ENCODE data around the gene NAALADL1.

Gene NAALADL1

GRCh38 chr11:65087827-65088226, 29.5 kb upstream of the NAALADL1 start:
- Histone ChIP-seq H3K27ac (ENCODE audit: insufficient read depth in 1 of 2, low read depth in 1 of 2, low read length in 2 of 2, poor library complexity in 1 of 2, severe bottlenecking in 2 of 2) (no peak overlapping the region), H3K9me3 (ENCODE audit: control extremely low read depth in 1 of 5, control insufficient read depth in 4 of 5, insufficient read depth in 2 of 5, low read depth in 1 of 5, low read length in 4 of 5) (no peaks in the 10 kb centered on the region), H3K4me1 (ENCODE audit: control extremely low read depth in 1 of 4, control insufficient read depth in 4 of 4, insufficient read depth in 4 of 4, low read length in 3 of 4) (peaks cover 7 to 22% (median 21%) of the 10 kb centered on the region in 4 experiments), H3K27me3 (replicated peaks in 2 of 5; ENCODE audit: control insufficient read depth in 4 of 5, insufficient read depth in 5 of 5, low read length in 4 of 5) (no peaks in the 10 kb centered on the region), H3K4me3 (ENCODE audit: control insufficient read depth in 1 of 7, extremely low read depth in 1 of 7, insufficient read depth in 4 of 7, low read depth in 2 of 7, low read length in 6 of 7) (no peak overlapping the region), H3K36me3 (ENCODE audit: control insufficient read depth in 4 of 4, insufficient read depth in 4 of 4, low read length in 3 of 4) (peaks cover 4 to 47% (median 35%) of the 10 kb centered on the region in 4 experiments)
- POLR2A ChIA-PET = no interaction called here
- 96% methylated on average over 14 of the region's 15 CpGs for WGBS (ENCODE audit: insufficient coverage)
- CTCF ChIA-PET = no interaction called here
- no peak for DNase-seq

- H3K27ac ChIP-seq (ENCODE audit: insufficient read depth in 1 of 2, low read depth in 1 of 2, low read length in 2 of 2, poor library complexity in 1 of 2, severe bottlenecking in 2 of 2) = no peak overlapping the region
- H3K9me3 ChIP-seq (ENCODE audit: control extremely low read depth in 1 of 5, control insufficient read depth in 4 of 5, insufficient read depth in 2 of 5, low read depth in 1 of 5, low read length in 4 of 5) = no peaks in the 10 kb centered on the region
- H3K27me3 ChIP-seq (replicated peaks in 2 of 5; ENCODE audit: control insufficient read depth in 4 of 5, insufficient read depth in 5 of 5, low read length in 4 of 5) = no peaks in the 10 kb centered on the region
- ChIA-PET CTCF (no interaction called here), POLR2A (interaction anchor here (1.4 kb wide), 1 partner anchor 8 kb away, joined by 5 read pairs; the partner anchor contains the start of gene VPS51)
- no peak overlapping the region for H3K4me3 ChIP-seq (ENCODE audit: control insufficient read depth in 1 of 7, extremely low read depth in 1 of 7, insufficient read depth in 4 of 7, low read depth in 2 of 7, low read length in 6 of 7)
- DNase-seq = no peak
- peaks cover 10 to 26% (median 23%) of the 10 kb centered on the region in 4 experiments for H3K4me1 ChIP-seq (ENCODE audit: control extremely low read depth in 1 of 4, control insufficient read depth in 4 of 4, insufficient read depth in 4 of 4, low read length in 3 of 4)
- WGBS (ENCODE audit: insufficient coverage) = 97% methylated on average over 10 of the region's 11 CpGs
- peaks cover 4 to 50% (median 35%) of the 10 kb centered on the region in 4 experiments for H3K36me3 ChIP-seq (ENCODE audit: control insufficient read depth in 4 of 4, insufficient read depth in 4 of 4, low read length in 3 of 4)
These were observed 28.9 kb upstream of the NAALADL1 start for GRCh38 chr11:65087216-65087615.

- Histone ChIP-seq H3K9me3 (ENCODE audit: control extremely low read depth in 1 of 5, control insufficient read depth in 4 of 5, insufficient read depth in 2 of 5, low read depth in 1 of 5, low read length in 4 of 5) (no peaks in the 10 kb centered on the region), H3K4me1 (ENCODE audit: control extremely low read depth in 1 of 4, control insufficient read depth in 4 of 4, insufficient read depth in 4 of 4, low read length in 3 of 4) (peaks cover 10 to 30% (median 24%) of the 10 kb centered on the region in 4 experiments), H3K27ac (ENCODE audit: insufficient read depth in 1 of 2, low read depth in 1 of 2, low read length in 2 of 2, poor library complexity in 1 of 2, severe bottlenecking in 2 of 2) (peak overlapping the region in 1 of 2 experiments; percentile 6), H3K36me3 (ENCODE audit: control insufficient read depth in 4 of 4, insufficient read depth in 4 of 4, low read length in 3 of 4) (peaks cover 4 to 50% (median 36%) of the 10 kb centered on the region in 4 experiments), H3K4me3 (ENCODE audit: control insufficient read depth in 1 of 7, extremely low read depth in 1 of 7, insufficient read depth in 4 of 7, low read depth in 2 of 7, low read length in 6 of 7) (no peak overlapping the region), H3K27me3 (replicated peaks in 2 of 5; ENCODE audit: control insufficient read depth in 4 of 5, insufficient read depth in 5 of 5, low read length in 4 of 5) (no peaks in the 10 kb centered on the region)
- no peak for DNase-seq
- POLR2A ChIA-PET = interaction anchor here (1.4 kb wide), 1 partner anchor 9 kb away, joined by 5 read pairs; the partner anchor contains the start of gene VPS51
- CTCF ChIA-PET = interaction anchor here (1.4 kb wide), 1 partner anchor 18 kb away, joined by 5 read pairs; no protein-coding TSS in a partner anchor
- WGBS (ENCODE audit: insufficient coverage) = 100% methylated on average over 5 of the region's 9 CpGs
These were observed 28.5 kb upstream of the NAALADL1 start for GRCh38 chr11:65086809-65087208.

GRCh38 chr11:65085446-65085845, 27.1 kb upstream of the NAALADL1 start:
- Histone ChIP-seq H3K4me3 (ENCODE audit: control insufficient read depth in 1 of 7, extremely low read depth in 1 of 7, insufficient read depth in 4 of 7, low read depth in 2 of 7, low read length in 6 of 7) (no peak overlapping the region), H3K27ac (ENCODE audit: insufficient read depth in 1 of 2, low read depth in 1 of 2, low read length in 2 of 2, poor library complexity in 1 of 2, severe bottlenecking in 2 of 2) (peak overlapping the region in 1 of 2 experiments; percentile 85), H3K4me1 (ENCODE audit: control extremely low read depth in 1 of 4, control insufficient read depth in 4 of 4, insufficient read depth in 4 of 4, low read length in 3 of 4) (peaks cover 10 to 38% (median 24%) of the 10 kb centered on the region in 4 experiments), H3K9me3 (ENCODE audit: control extremely low read depth in 1 of 5, control insufficient read depth in 4 of 5, insufficient read depth in 2 of 5, low read depth in 1 of 5, low read length in 4 of 5) (no peaks in the 10 kb centered on the region), H3K27me3 (replicated peaks in 2 of 5; ENCODE audit: control insufficient read depth in 4 of 5, insufficient read depth in 5 of 5, low read length in 4 of 5) (no peaks in the 10 kb centered on the region), H3K36me3 (ENCODE audit: control insufficient read depth in 4 of 4, insufficient read depth in 4 of 4, low read length in 3 of 4) (peaks cover 4 to 55% (median 37%) of the 10 kb centered on the region in 4 experiments)
- ChIA-PET POLR2A (no interaction called here), CTCF (interaction anchor here (0.7 to 1.4 kb wide), 7 partner anchors 9 to 238 kb away, joined by 3 to 7 read pairs (median 4); partner anchors contain the start of gene TM7SF2)
- 81% methylated on average over 4 of the region's 4 CpGs for WGBS (ENCODE audit: insufficient coverage)
- DNase-seq = no peak

GRCh38 chr11:65084598-65085375, 26.4 kb upstream of the NAALADL1 start:
- Histone ChIP-seq H3K36me3 (ENCODE audit: control insufficient read depth in 4 of 4, insufficient read depth in 4 of 4, low read length in 3 of 4) (peaks cover 4 to 59% (median 41%) of the 10 kb centered on the region in 4 experiments), H3K9me3 (ENCODE audit: control extremely low read depth in 1 of 5, control insufficient read depth in 4 of 5, insufficient read depth in 2 of 5, low read depth in 1 of 5, low read length in 4 of 5) (no peaks in the 10 kb centered on the region), H3K27ac (ENCODE audit: insufficient read depth in 1 of 2, low read depth in 1 of 2, low read length in 2 of 2, poor library complexity in 1 of 2, severe bottlenecking in 2 of 2) (peak overlapping the region; percentile 84 to 85), H3K27me3 (replicated peaks in 2 of 5; ENCODE audit: control insufficient read depth in 4 of 5, insufficient read depth in 5 of 5, low read length in 4 of 5) (no peaks in the 10 kb centered on the region), H3K4me3 (ENCODE audit: control insufficient read depth in 1 of 7, extremely low read depth in 1 of 7, insufficient read depth in 4 of 7, low read depth in 2 of 7, low read length in 6 of 7) (peak overlapping the region; percentile 72 to 94 (median 83)), H3K4me1 (ENCODE audit: control extremely low read depth in 1 of 4, control insufficient read depth in 4 of 4, insufficient read depth in 4 of 4, low read length in 3 of 4) (peaks cover 10 to 38% (median 24%) of the 10 kb centered on the region in 4 experiments)
- no peak for DNase-seq
- 58% methylated on average over 21 of the region's 23 CpGs for WGBS (ENCODE audit: insufficient coverage)
- CTCF ChIA-PET = interaction anchor here (0.7 to 1.4 kb wide), 6 partner anchors 8 to 238 kb away, joined by 3 to 7 read pairs (median 4); partner anchors contain the start of gene TM7SF2
- POLR2A ChIA-PET = no interaction called here

- Histone ChIP-seq H3K9me3 (ENCODE audit: control extremely low read depth in 1 of 5, control insufficient read depth in 4 of 5, insufficient read depth in 2 of 5, low read depth in 1 of 5, low read length in 4 of 5) (no peaks in the 10 kb centered on the region), H3K4me3 (ENCODE audit: control insufficient read depth in 1 of 7, extremely low read depth in 1 of 7, insufficient read depth in 4 of 7, low read depth in 2 of 7, low read length in 6 of 7) (peak within 1 kb of the TSS; percentile 72 to 94 (median 83)), H3K27ac (ENCODE audit: insufficient read depth in 1 of 2, low read depth in 1 of 2, low read length in 2 of 2, poor library complexity in 1 of 2, severe bottlenecking in 2 of 2) (peak within 1 kb of the TSS; percentile 84 to 85), H3K4me1 (ENCODE audit: control extremely low read depth in 1 of 4, control insufficient read depth in 4 of 4, insufficient read depth in 4 of 4, low read length in 3 of 4) (peaks cover 10 to 38% (median 24%) of the 10 kb centered on the region in 4 experiments), H3K27me3 (replicated peaks in 2 of 5; ENCODE audit: control insufficient read depth in 4 of 5, insufficient read depth in 5 of 5, low read length in 4 of 5) (no peaks in the 10 kb centered on the region), H3K36me3 (ENCODE audit: control insufficient read depth in 4 of 4, insufficient read depth in 4 of 4, low read length in 3 of 4) (peaks cover 4 to 59% (median 42%) of the 10 kb centered on the region in 4 experiments)
- DNase-seq = peak; percentile 95 to 98 (median 97)
- ChIA-PET POLR2A (no interaction called here), CTCF (interaction anchor here (1.1 to 1.3 kb wide), 2 partner anchors 11 to 52 kb away, joined by 4 to 6 read pairs; no protein-coding TSS in a partner anchor)
- WGBS (ENCODE audit: insufficient coverage) = 0% methylated on average over 71 of the region's 79 CpGs
These were observed 25.7 kb upstream of the NAALADL1 start, which contains the start of the genes CDCA5 and ZFPL1 for GRCh38 chr11:65083834-65084597. TSS of gene CDCA5 (minus strand) at chr11:65084040. CDS start at chr11:65083978, 62 bp downstream. TSS of gene ZFPL1 (plus strand) at chr11:65084222. CDS start at chr11:65084699, 477 bp downstream.

Data from common myeloid progenitor, CD34-positive (primary cell).